NB4 (cell line): ENCODE results near the gene PRAMEF11.
"Not testable (repeated sequence)": the region's sequence is repeated elsewhere in the genome, so short reads cannot be mapped to it uniquely, and the experiment has no call there.

ENCODE experiments used
- CTCF ChIP-seq: IDR thresholded peaks from one replicate; pipeline ENCODE4 v1.5.1; 2012; ENCODE audit warnings: low read depth, low read length
- POLR2A ChIP-seq: IDR thresholded peaks from 2 replicates; pipeline ENCODE4 v1.6.1; 2011; ENCODE audit warnings: mild to moderate bottlenecking; ENCODE audit not compliant: insufficient read length; ENCODE audit errors: extremely low read depth
- TF ChIP-seq, protein P1 (sequence below): IDR thresholded peaks from 2 replicates; pipeline ENCODE4 v1.6.1; 2011; ENCODE audit warnings: low read depth, low read length

DNA sequence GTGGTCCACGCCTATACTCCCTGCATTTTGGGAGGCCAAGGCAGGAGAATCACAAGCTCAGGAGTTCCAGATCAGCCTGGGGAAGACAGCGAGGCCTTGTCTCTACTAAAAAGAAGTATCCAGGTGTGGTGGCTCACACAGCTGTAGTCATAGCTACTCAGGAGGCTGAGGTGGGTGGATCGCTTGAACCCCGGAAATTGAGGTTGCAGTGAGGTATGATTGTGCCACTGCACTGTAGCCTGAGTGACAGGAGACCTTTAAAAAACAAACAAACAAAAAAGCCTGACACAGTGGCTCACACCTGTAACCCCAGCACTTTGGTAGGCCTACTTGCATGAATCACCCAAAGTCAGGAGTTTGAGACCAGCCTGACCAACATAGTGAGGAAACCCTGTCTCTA, 47.2 kb upstream of the PRAMEF11 start:
- not testable (repeated sequence) for TF ChIP-seq CTCF, POLR2A
- TF ChIP-seq, protein P1, sequence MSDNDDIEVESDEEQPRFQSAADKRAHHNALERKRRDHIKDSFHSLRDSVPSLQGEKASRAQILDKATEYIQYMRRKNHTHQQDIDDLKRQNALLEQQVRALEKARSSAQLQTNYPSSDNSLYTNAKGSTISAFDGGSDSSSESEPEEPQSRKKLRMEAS, result not testable (repeated sequence)
